Activated CD8-positive, alpha-beta memory T cell treated with anti-CD3 and anti-CD28 coated beads, Interleukin-2, amount 10 ng/mL, durations not matched to agents 7 days and 5 days (primary cell): ENCODE measurements around the gene UTP18. TPM values are rescaled to one million over a fixed set of nuclear protein-coding genes. Genes with fewer than 3 reads are reported as not detected.
"Not testable (repeated sequence)": the region's sequence is repeated elsewhere in the genome, so short reads cannot be mapped to it uniquely, and the experiment has no call there.

Experiments used
- ATAC-seq: fragments of 150-1000 bp; cut with Tn5 transposase; one replicate; pipeline ENCODE4 v1.10.0; 2021; ENCODE audit warnings: moderate library complexity
- CTCF ChIA-PET: fragments of 350-600 bp; sonication (Branson Sonifier 250); formaldehyde crosslinking; loops from one replicate; lab custom pipeline; 2021; ENCODE audit warnings: antibody characterized with exemption; lab: Charles Lee
- DNase-seq: peaks from one replicate; pipeline ENCODE4 v3.0.0-alpha.2; 2020
- H3K27ac Mint-ChIP-seq: one replicate; pipeline ENCODE4 v1.8.0; 2021; ENCODE audit warnings: mild to moderate bottlenecking, mixed read lengths
- H3K27me3 Mint-ChIP-seq: one replicate; pipeline ENCODE4 v1.8.0; 2021; ENCODE audit warnings: mixed read lengths
- H3K36me3 Mint-ChIP-seq: one replicate; pipeline ENCODE4 v1.8.0; 2021; ENCODE audit warnings: mild to moderate bottlenecking, mixed read lengths
- H3K4me1 Mint-ChIP-seq: one replicate; pipeline ENCODE4 v1.8.0; 2021; ENCODE audit warnings: mixed read lengths
- H3K4me3 Mint-ChIP-seq: one replicate; pipeline ENCODE4 v1.8.0; 2021; ENCODE audit warnings: mild to moderate bottlenecking, moderate library complexity, mixed read lengths
- H3K9me3 Mint-ChIP-seq: one replicate; pipeline ENCODE4 v1.8.0; 2022; ENCODE audit warnings: low read depth, mixed read lengths
- total RNA-seq, 2 experiments: library from RNA; stranded (reverse); gene quantifications; one replicate each; pipeline ENCODE4 v1.2.3, GENCODE V29; 2021

UTP18 gene
- total RNA-seq, 2 experiments from 2014 or later, result 46.8 to 59.8 TPM

DNA sequence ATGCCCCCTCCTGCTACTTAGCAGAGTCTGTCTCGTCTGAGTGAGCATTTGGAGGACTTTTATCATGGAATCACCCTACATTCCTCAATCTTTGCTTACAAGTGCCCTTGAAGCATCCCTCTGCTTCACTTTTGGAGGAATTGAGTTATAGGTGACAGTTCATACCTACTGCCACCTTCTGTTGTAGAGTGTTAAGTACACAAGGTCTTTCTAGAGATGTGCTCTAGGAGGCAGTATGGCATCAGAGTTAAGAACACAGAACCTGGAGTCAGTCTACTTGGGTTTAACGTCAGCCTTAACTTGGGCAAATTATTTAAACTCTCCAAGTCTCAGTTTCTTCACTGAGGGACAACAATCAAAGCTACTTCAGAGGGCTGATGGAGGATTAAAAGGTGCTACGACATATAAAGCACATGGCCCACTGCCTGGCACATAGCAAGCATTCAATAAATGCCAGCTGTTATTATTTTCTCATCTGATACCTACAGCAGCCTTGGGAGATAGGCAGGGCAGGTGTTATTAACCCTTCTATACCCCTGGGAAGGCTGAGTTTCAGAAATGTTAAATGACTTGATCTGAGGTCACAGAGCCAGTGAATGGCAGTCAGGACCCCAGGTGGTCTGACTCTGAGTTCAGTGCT, 62.2 kb downstream of the UTP18 start:
- Mint-ChIP-seq H3K36me3 (no peaks in the 10 kb centered on the region), H3K27me3 (peaks cover 6% of the 10 kb centered on the region), H3K4me3 (no peak overlapping the region), H3K27ac (no peak overlapping the region), H3K9me3 (peaks cover 3% of the 10 kb centered on the region), H3K4me1 (no peaks in the 10 kb centered on the region)
- DNase-seq (no peak), ATAC-seq (no peak)
- CTCF ChIA-PET, result no interaction called here

DNA sequence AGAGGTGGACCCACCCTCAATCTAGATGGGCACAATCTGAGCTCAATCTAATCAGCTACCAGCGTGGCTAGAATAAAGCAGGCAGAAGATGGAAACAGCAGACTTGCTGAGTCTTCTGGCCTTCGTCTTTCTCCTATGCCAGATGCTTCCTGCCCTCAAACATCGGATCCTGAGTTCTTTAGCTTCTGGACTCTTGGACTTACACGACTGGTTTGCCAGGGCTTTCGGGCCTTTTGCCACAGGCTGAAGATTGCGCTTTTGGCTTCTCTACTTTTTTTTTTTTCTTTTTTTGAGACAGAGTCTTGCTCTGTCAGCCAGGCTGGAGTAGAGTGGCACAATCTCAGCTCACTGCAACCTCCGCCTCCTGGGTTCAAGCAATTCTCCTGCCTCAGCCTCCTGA, 65.1 kb downstream of the UTP18 start:
- no peak overlapping the region for H3K27ac Mint-ChIP-seq
- H3K4me1 Mint-ChIP-seq, result no peaks in the 10 kb centered on the region
- no peaks in the 10 kb centered on the region for H3K9me3 Mint-ChIP-seq
- CTCF ChIA-PET, result interaction anchor here (1.1 kb wide), 1 partner anchor 27 kb away, joined by 3 read pairs; no protein-coding TSS in a partner anchor
- ATAC-seq, result no peak
- no peaks in the 10 kb centered on the region for H3K36me3 Mint-ChIP-seq
- no peak overlapping the region for H3K4me3 Mint-ChIP-seq
- peaks cover 9% of the 10 kb centered on the region for H3K27me3 Mint-ChIP-seq
- no peak for DNase-seq

DNA sequence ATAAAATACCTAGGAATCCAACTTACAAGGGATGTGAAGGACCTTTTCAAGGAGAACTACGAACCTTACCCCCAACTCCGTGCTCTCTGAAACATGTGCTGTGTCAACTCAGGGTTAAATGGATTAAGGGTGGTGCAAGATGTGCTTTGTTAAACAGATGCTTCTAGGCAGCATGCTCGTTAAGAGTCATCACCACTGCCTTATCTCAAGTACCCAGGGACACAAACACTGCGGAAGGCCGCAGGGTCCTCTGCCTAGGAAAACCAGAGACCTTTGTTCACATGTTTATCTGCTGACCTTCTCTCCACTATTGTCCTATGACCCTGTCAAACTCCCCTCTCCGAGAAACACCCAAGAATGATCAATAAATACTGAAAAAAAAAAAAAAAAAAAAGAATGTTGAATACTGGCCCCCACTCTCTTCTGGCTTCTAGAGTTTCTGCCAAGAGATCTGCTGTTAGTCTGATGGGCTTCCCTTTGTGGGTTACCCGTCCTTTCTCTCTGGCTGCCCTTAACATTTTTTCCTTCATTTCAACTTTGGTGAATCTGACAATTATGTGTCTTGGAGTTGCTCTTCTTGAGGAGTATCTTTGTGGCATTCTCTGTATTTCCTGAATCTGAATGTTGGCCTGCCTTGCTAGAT, 70.6 kb downstream of the UTP18 start:
- peaks cover 15% of the 10 kb centered on the region for H3K27me3 Mint-ChIP-seq
- CTCF ChIA-PET, ATAC-seq, H3K9me3 Mint-ChIP-seq, H3K36me3 Mint-ChIP-seq, H3K4me3 Mint-ChIP-seq, H3K4me1 Mint-ChIP-seq, H3K27ac Mint-ChIP-seq, DNase-seq: not testable (repeated sequence)

DNA sequence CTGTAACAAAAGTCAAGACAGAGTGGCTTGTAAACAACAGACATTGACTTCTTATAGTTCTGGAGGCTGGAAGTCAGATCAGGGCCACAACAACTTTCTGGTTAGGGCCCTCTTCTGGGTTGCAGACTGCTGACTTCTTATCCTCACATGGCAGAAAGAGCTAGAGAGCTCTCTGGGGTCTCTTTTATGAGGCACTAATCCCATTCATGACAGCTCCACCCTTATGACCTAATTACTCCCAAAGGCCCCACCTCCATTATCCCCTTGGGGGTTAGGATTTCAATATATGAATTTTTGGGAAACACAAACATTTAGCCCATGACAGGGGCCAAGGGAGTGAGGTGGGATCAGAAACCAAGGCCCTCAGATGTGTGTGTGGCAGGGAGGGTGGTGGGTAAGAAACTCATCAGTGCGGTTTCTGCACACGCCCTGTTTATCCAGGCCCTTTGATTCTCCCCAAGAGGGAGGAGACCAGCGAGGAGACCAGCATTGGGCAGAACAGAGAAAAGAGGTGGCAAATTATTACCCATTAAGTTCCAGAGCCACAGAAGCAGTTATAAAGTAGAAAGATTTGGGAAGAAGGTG, 74.8 kb downstream of the UTP18 start:
- Mint-ChIP-seq H3K27me3 (peaks cover 14% of the 10 kb centered on the region), H3K4me3 (no peak overlapping the region), H3K27ac (no peak overlapping the region), H3K36me3 (no peaks in the 10 kb centered on the region), H3K9me3 (no peaks in the 10 kb centered on the region), H3K4me1 (no peaks in the 10 kb centered on the region)
- CTCF ChIA-PET, result no interaction called here
- ATAC-seq (no peak), DNase-seq (no peak)

DNA sequence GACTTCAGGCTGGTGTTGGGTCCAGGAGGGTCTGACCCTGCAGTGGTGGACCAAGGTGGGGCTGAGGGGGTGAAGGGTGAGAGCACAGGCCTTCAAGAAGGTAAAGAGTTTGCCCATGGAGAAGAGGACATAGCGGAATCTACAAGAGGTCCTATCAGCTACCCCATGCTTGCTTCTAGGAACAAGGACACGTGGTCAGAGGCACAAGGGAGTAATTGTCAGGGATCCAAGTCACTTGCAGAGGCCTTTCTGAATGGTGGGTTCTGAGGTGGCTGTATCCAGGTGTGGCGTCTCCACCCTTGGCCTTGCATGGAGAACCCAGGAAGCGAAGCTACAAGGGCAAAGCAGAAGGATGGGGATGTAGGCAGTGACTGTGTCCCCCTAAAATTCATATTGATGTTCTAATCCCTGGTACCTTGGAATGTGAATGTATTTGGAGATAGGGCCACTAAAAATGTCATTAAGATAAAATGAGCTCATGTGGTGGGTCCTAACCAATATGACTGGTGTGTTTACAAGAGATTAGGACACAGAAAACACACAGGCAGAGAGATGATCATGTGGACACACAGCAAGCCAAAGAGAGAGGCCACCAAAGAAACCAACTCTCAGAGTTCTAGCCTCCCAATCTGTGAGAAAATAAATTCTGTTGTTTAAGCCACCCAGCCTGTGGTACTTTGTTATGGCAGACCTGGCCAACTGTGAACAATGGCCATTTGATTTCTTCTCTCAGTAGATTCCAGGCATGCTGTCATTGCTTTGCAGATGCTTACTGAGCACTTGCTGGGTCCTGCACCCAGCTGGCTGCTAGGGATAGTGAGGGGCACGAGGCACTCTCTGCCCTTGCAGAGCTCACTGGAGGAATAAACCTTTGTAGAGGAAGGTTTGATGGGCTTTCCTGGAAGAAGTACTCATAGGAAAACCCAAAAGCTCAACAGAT, 75.8 kb downstream of the UTP18 start:
- no peak overlapping the region for H3K27ac Mint-ChIP-seq
- H3K27me3 Mint-ChIP-seq, result peaks cover 13% of the 10 kb centered on the region
- H3K9me3 Mint-ChIP-seq, result no peaks in the 10 kb centered on the region
- no peaks in the 10 kb centered on the region for H3K36me3 Mint-ChIP-seq
- ATAC-seq (no peak), DNase-seq (no peak)
- no peaks in the 10 kb centered on the region for H3K4me1 Mint-ChIP-seq
- CTCF ChIA-PET, result no interaction called here
- H3K4me3 Mint-ChIP-seq, result no peak overlapping the region

DNA sequence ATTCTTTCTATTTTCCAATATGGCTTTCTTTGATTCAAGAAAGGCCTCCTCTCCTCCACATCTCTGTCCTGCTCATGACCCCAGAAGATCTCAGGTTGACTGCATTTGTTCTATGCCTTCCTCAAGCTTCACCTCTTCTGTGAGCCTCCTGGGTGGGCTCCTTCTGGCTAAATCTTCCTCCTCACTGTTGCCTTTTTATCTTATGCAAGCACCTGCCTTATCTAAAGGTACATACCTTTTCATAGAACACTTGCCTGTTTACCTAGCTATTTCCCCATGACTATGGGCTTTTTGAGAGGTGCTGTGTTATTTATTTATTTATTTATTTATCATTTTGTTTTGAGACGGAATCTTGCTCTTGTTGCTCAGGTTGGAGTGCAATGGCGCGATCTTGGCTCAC, 81.1 kb downstream of the UTP18 start:
- H3K4me1 Mint-ChIP-seq, result no peaks in the 10 kb centered on the region
- DNase-seq (no peak), ATAC-seq (no peak)
- H3K27ac Mint-ChIP-seq, result no peak overlapping the region
- H3K36me3 Mint-ChIP-seq, result no peaks in the 10 kb centered on the region
- no peaks in the 10 kb centered on the region for H3K9me3 Mint-ChIP-seq
- H3K4me3 Mint-ChIP-seq, result no peak overlapping the region
- CTCF ChIA-PET, result no interaction called here
- peaks cover 10% of the 10 kb centered on the region for H3K27me3 Mint-ChIP-seq

DNA sequence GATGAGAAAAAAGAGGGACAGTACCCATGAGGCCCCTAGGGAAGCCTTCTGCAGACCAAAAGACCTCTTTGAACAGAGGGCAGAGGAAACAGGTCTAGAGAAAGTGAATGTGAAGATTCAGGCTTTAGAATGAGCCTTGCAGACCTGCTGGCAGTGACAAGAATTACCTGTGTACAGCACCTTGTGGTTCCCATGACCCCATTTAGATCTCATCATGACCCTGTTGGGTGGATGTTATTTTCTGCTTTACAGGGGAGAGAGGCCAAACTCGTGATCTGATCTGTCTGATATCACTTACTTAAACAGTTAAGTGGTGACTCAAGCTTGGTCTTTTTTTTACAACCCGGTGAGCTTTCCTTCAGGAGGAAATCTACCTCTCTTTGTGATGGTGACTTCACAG, 81.9 kb downstream of the UTP18 start:
- no peak overlapping the region for H3K4me3 Mint-ChIP-seq
- ATAC-seq (no peak), DNase-seq (no peak)
- H3K9me3 Mint-ChIP-seq, result no peaks in the 10 kb centered on the region
- CTCF ChIA-PET, result no interaction called here
- H3K27ac Mint-ChIP-seq, result no peak overlapping the region
- no peaks in the 10 kb centered on the region for H3K36me3 Mint-ChIP-seq
- H3K4me1 Mint-ChIP-seq, result no peaks in the 10 kb centered on the region
- H3K27me3 Mint-ChIP-seq, result peaks cover 10% of the 10 kb centered on the region

DNA sequence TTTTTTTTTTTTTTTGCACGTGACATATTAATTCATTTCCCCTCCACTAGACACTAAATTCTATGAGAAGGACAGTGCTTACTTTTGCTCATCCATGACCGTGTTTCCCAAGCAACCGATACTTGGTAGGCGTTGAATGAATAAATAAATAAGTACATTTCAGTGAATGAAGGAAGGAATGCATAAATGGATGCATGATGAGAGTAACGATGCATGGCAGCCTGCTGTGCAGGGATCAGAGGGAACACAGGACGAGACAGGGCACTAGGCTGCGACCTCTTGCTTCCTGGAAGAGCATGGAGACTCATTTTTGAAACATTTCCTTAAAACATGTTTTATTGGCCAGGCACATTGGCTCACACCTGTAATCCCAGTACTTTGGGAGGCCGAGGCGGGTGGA, 84.2 kb downstream of the UTP18 start:
- no peak for DNase-seq
- Mint-ChIP-seq H3K36me3 (no peaks in the 10 kb centered on the region), H3K9me3 (no peaks in the 10 kb centered on the region), H3K4me1 (no peaks in the 10 kb centered on the region), H3K4me3 (no peak overlapping the region), H3K27me3 (peaks cover 9% of the 10 kb centered on the region), H3K27ac (no peak overlapping the region)
- CTCF ChIA-PET, result no interaction called here
- no peak for ATAC-seq

DNA sequence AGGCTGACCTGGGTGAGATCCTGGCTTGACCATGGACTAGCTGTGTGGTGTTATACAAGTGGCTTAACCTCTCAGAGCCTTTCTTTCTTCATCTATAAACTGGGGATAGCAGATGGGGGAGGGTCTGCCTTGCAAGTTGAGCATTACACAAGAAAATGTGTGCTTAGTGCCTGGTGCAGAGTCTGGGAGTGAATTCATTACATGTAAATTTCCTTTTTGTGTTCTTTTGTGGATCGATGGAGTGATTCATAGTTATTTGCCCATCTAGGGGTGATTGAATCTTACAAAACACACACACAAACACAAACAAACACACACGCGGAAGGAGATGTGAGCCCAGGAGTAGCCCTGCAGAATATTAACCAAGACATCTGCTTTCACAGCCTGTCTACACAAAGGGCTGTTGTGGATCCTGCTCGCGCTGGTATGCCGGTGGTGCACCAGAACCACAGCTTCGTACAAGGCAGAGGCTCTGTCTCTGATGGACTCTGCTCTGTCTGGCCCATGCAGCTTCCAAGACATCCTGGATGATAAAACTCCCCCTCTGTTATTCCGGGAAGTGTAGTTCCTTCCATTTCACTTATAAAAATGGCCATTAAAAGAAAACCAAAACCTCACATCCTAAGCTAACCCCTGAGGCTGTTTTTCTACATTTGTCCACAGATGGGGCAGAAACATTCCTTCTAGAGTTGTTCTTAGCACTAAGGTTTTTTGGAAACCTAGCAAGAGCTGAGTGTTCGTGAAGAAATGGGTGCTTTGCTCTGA, 86.1 kb downstream of the UTP18 start:
- Mint-ChIP-seq H3K9me3 (no peaks in the 10 kb centered on the region), H3K4me3 (no peak overlapping the region), H3K4me1 (no peaks in the 10 kb centered on the region), H3K27ac (no peak overlapping the region), H3K27me3 (peaks cover 13% of the 10 kb centered on the region), H3K36me3 (no peaks in the 10 kb centered on the region)
- CTCF ChIA-PET, result no interaction called here
- ATAC-seq, result no peak
- no peak for DNase-seq

Other genes with a start within 250 kb of the UTP18 start
- gene SPAG9, start 139.7 kb upstream of the UTP18 start, total RNA-seq, result 10 to 100 TPM; 49.0 to 53.8 TPM
- gene NME1, start 107.0 kb upstream of the UTP18 start, total RNA-seq, result 100 to 1,000 TPM; 143 to 248 TPM
- 100 to 1,000 TPM; 470 to 555 TPM for gene NME2, start 94.1 kb upstream of the UTP18 start, total RNA-seq
- 10 to 100 TPM; 10.4 to 11.0 TPM for gene MBTD1, start 497 bp upstream of the UTP18 start, total RNA-seq